OCI-LY3 (cell line): Measurements from ENCODE around the gene KLK14.

ENCODE experiments used
- H2AFZ ChIP-seq: fragments of 200-600, 300-600 bp; shearing (Covaris generic); 2 replicates; pipeline ENCODE4 v1.6.0; 2014; ENCODE audit warnings: antibody characterized with exemption, low read depth, low read length
- H3K27ac ChIP-seq: fragments of 200-600, 300-600 bp; sonication (generic); 2 replicates; pipeline ENCODE4 v1.5.1; 2014; ENCODE audit warnings: mild to moderate bottlenecking, low read length, moderate library complexity, mixed read lengths
- H3K27me3 ChIP-seq: fragments of 200-600, 300-600 bp; sonication (generic); 2 replicates; pipeline ENCODE4 v1.6.1; 2014; ENCODE audit warnings: low read depth, low read length, mixed read lengths
- H3K36me3 ChIP-seq: fragments of 200-600, 300-600 bp; sonication (generic); replicated peaks from 2 replicates; pipeline ENCODE3; 2014; ENCODE audit warnings: low read depth, low read length, mixed read lengths
- H3K4me1 ChIP-seq: fragments of 300-600, 200-600 bp; sonication (generic); 2 replicates; pipeline ENCODE4 v1.6.1; 2014; ENCODE audit warnings: low read length, mixed read lengths
- H3K4me2 ChIP-seq: fragments of 200-600, 300-600 bp; sonication (generic); 2 replicates; pipeline ENCODE4 v1.6.1; 2014; ENCODE audit warnings: low read length, mixed read lengths
- H3K4me3 ChIP-seq: fragments of 300-600, 200-600 bp; sonication (generic); 2 replicates; pipeline ENCODE4 v1.5.1; 2014; ENCODE audit warnings: antibody characterized with exemption, mild to moderate bottlenecking, low read length, moderate library complexity
- H3K79me2 ChIP-seq: fragments of 300-600, 200-600 bp; shearing (Covaris generic); 2 replicates; pipeline ENCODE4 v1.6.1; 2014; ENCODE audit warnings: mild to moderate bottlenecking, low read length, mixed read lengths
- H3K9ac ChIP-seq: fragments of 300-600, 200-600 bp; shearing (Covaris generic); 2 replicates; pipeline ENCODE4 v1.6.0; 2014; ENCODE audit warnings: mild to moderate bottlenecking, low read length, moderate library complexity
- H3K9me3 ChIP-seq: fragments of 200-600, 300-600 bp; shearing (Covaris generic); 2 replicates; pipeline ENCODE4 v1.6.1; 2014; ENCODE audit warnings: low read length, mixed read lengths; ENCODE audit not compliant: insufficient read depth
- H4K20me1 ChIP-seq: fragments of 200-600, 300-600 bp; sonication (generic); 2 replicates; pipeline ENCODE4 v1.6.1; 2016; ENCODE audit warnings: low read length, mixed read lengths; ENCODE audit not compliant: insufficient read depth
- CTCF ChIP-seq: fragments of 200-600, 300-600 bp; sonication (generic); IDR thresholded peaks from 2 replicates; pipeline ENCODE4 v1.5.1; 2014; ENCODE audit warnings: antibody characterized with exemption, low read length, low read depth
- EZH2phosphoT487 ChIP-seq: fragments of 200-600 bp; shearing (Covaris generic); IDR thresholded peaks from 2 replicates; pipeline ENCODE4 v1.6.1; 2018; ENCODE audit warnings: antibody characterized with exemption, mixed run types, low read depth

Gene KLK14

GRCh38 chr19:51096473-51097165, 13.9 kb upstream of the KLK14 start:
- Histone ChIP-seq H3K4me1 (no peaks in the 10 kb centered on the region), H2AFZ (no peak overlapping the region), H4K20me1 (peaks cover 17% of the 10 kb centered on the region), H3K9me3 (no peaks in the 10 kb centered on the region), H3K9ac (no peak overlapping the region), H3K4me3 (no peak overlapping the region), H3K27ac (no peak overlapping the region), H3K36me3 (peaks cover 11% of the 10 kb centered on the region), H3K4me2 (no peak overlapping the region), H3K27me3 (no peaks in the 10 kb centered on the region), H3K79me2 (no peaks in the 10 kb centered on the region)
- no peak for TF ChIP-seq EZH2phosphoT487
- TF ChIP-seq CTCF = peak; percentile 42

DNA sequence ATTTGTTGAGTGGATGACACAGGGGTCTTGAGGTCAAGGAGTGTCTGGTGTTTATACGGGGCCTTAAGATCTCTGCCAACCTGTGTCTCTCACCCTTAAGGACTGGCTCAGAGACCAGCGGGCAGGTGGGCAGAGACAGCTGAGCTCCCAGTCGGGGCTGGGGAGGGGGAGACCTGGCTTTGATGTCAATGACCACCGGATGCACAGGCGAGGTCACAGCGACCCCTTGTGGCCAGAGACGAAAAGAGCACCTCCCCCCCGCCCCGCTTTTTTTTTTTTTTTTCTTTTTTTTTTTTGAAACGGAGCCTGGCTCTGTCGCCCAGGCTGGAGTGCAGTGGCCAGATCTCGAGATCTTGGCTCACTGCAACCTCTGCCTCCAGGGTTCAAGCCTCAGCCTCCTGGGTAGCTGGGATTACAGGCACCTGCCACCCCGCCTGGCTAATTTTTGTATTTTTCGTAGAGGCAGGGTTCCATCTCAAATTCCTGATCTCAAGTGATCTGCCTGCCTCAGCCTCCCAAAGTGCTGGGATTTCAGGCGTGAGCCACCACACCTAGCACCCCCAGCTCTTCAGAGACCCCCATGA, 12.1 kb upstream of the KLK14 start:
- Histone ChIP-seq H3K79me2 (no peaks in the 10 kb centered on the region), H3K9ac (no peak overlapping the region), H3K27ac (no peak overlapping the region), H4K20me1 (peaks cover 11% of the 10 kb centered on the region), H3K9me3 (no peaks in the 10 kb centered on the region), H2AFZ (no peak overlapping the region), H3K27me3 (no peaks in the 10 kb centered on the region), H3K4me3 (no peak overlapping the region), H3K4me1 (no peaks in the 10 kb centered on the region), H3K36me3 (peaks cover 8% of the 10 kb centered on the region), H3K4me2 (no peak overlapping the region)
- TF ChIP-seq EZH2phosphoT487 = no peak
- TF ChIP-seq CTCF = peak; percentile 72

GRCh38 chr19:51093510-51094345, 11.0 kb upstream of the KLK14 start:
- Histone ChIP-seq H3K79me2 (no peaks in the 10 kb centered on the region), H3K36me3 (peaks cover 8% of the 10 kb centered on the region), H4K20me1 (peaks cover 11% of the 10 kb centered on the region), H3K4me2 (no peak overlapping the region), H2AFZ (no peak overlapping the region), H3K27ac (no peak overlapping the region), H3K4me1 (no peaks in the 10 kb centered on the region), H3K27me3 (no peaks in the 10 kb centered on the region), H3K9me3 (no peaks in the 10 kb centered on the region), H3K9ac (no peak overlapping the region), H3K4me3 (no peak overlapping the region)
- TF ChIP-seq CTCF (no peak), EZH2phosphoT487 (no peak)

- H3K4me2 ChIP-seq = no peak overlapping the region
- no peak overlapping the region for H3K9ac ChIP-seq
- H2AFZ ChIP-seq = no peak overlapping the region
- no peaks in the 10 kb centered on the region for H3K27me3 ChIP-seq
- no peaks in the 10 kb centered on the region for H3K79me2 ChIP-seq
- peaks cover 11% of the 10 kb centered on the region for H4K20me1 ChIP-seq
- no peak overlapping the region for H3K27ac ChIP-seq
- no peak overlapping the region for H3K4me3 ChIP-seq
- peaks cover 8% of the 10 kb centered on the region for H3K36me3 ChIP-seq
- TF ChIP-seq EZH2phosphoT487 = no peak
- no peak for TF ChIP-seq CTCF
- H3K4me1 ChIP-seq = no peaks in the 10 kb centered on the region
- no peaks in the 10 kb centered on the region for H3K9me3 ChIP-seq
Observed at GRCh38 chr19:51093101-51093500, 10.4 kb upstream of the KLK14 start.
